ENCODE data around the gene RAB3D. TPM values are rescaled to one million over a fixed set of nuclear protein-coding genes. Genes with fewer than 3 reads are reported as not detected.

RAB3D gene
- total and polyA plus RNA-seq, 10 of the 15 experiments (the other 5 are each of a cell fraction or from before 2014, with no cell fraction given) = 1.1 to 15.7 (median 6.2) TPM

- no peaks in the 10 kb centered on the region for H3K27me3 ChIP-seq (replicated peaks in 1 of 2; ENCODE audit: control insufficient read depth in 2 of 2, insufficient read depth in 2 of 2, low read length in 1 of 2)
- H3K9ac ChIP-seq (ENCODE audit: control insufficient read depth, insufficient read depth, low read length) = no peak overlapping the region
- H3K9me3 ChIP-seq (replicated peaks; ENCODE audit: control insufficient read depth, insufficient read depth, low read length) = no peaks in the 10 kb centered on the region; the same call in 2 of the 3 replicates
- in situ Hi-C loops (cut with MboI) = no loop called here
- no TSS peak for BruUV-seq (replicated peaks)
- ChIA-PET CTCF (interaction anchor here (0.7 to 0.9 kb wide), 2 partner anchors 8 to 10 kb away, joined by 3 read pairs; no protein-coding TSS in a partner anchor), SMC1A (ENCODE audit: uncharacterized antibody, unreplicated experiment) (interaction anchor here (1.4 kb wide), 1 partner anchor 12 kb away, joined by 5 read pairs; no protein-coding TSS in a partner anchor), RAD21 (ENCODE audit: unreplicated experiment) (interaction anchor here (0.6 kb wide), 1 partner anchor 145 kb away, joined by 4 read pairs; no protein-coding TSS in a partner anchor), POLR2A (no interaction called here)
- no peak overlapping the region for H3K27ac ChIP-seq (ENCODE audit: control insufficient read depth, insufficient read depth)
- no peak overlapping the region for H3K4me3 ChIP-seq
- peaks cover 2% of the 10 kb centered on the region for H3K4me1 ChIP-seq (ENCODE audit: control insufficient read depth, insufficient read depth, low read length)
- no peak overlapping the region for H3K4me2 ChIP-seq (ENCODE audit: control insufficient read depth, insufficient read depth)
- no peak for DNase-seq (ENCODE audit: low read depth, low spot score)
- H4K20me1 ChIP-seq (ENCODE audit: control insufficient read depth, insufficient read depth) = no peaks in the 10 kb centered on the region
- no peak overlapping the region for H2AFZ ChIP-seq (ENCODE audit: control insufficient read depth, low read depth, low read length)
- H3K36me3 ChIP-seq (ENCODE audit: control insufficient read depth in 2 of 2, insufficient read depth in 2 of 2, low read length in 1 of 2) = no peaks in the 10 kb centered on the region
- intact Hi-C loops (cut with micrococcal nuclease; ENCODE audit: unreplicated experiment) = no loop called here
- H3K79me2 ChIP-seq (ENCODE audit: control insufficient read depth, insufficient read depth, low read length) = no peaks in the 10 kb centered on the region
- no peak for FAIRE-seq
- ATAC-seq = no peak
- no peak for TF ChIP-seq ESRRA (IDR thresholded peaks at IDR 0.05; ENCODE audit: low read length)
- TF ChIP-seq EP300 (IDR thresholded peaks at IDR 0.05; ENCODE audit: borderline replicate concordance in 1 of 2, control insufficient read depth in 1 of 2, low read depth in 2 of 2, low read length in 2 of 2) = no peak
- no peak for TF ChIP-seq HCFC1 (IDR thresholded peaks at IDR 0.05; ENCODE audit: low read length)
- no peak for TF ChIP-seq NFIC (IDR thresholded peaks at IDR 0.05; ENCODE audit: low read depth, low read length)
- TF ChIP-seq BCL3 (IDR thresholded peaks at IDR 0.05; ENCODE audit: borderline replicate concordance, insufficient read depth, low read depth, low read length, poor library complexity, severe bottlenecking) = no peak
- no peak for TF ChIP-seq POU2F2 (IDR thresholded peaks at IDR 0.05; ENCODE audit: borderline replicate concordance, low read depth, low read length)
- no peak for TF ChIP-seq ZNF622 (IDR thresholded peaks at IDR 0.05)
- no peak for TF ChIP-seq ATF7 (IDR thresholded peaks at IDR 0.05; ENCODE audit: low read depth)
- TF ChIP-seq NBN (IDR thresholded peaks at IDR 0.05) = no peak
- TF ChIP-seq ZNF217 (IDR thresholded peaks at IDR 0.05) = no peak
- TF ChIP-seq SMARCA5 (IDR thresholded peaks at IDR 0.05) = no peak
- TF ChIP-seq GABPA (IDR thresholded peaks at IDR 0.05; ENCODE audit: low read depth) = no peak
- no peak for TF ChIP-seq EGR1 (IDR thresholded peaks at IDR 0.05; ENCODE audit: borderline replicate concordance in 1 of 2, low read depth in 2 of 2, low read length in 2 of 2)
- TF ChIP-seq CBFB (IDR thresholded peaks at IDR 0.05; ENCODE audit: low read depth) = no peak
- TF ChIP-seq ZNF384 (IDR thresholded peaks at IDR 0.05; ENCODE audit: borderline replicate concordance, low read depth, low read length) = no peak
- TF ChIP-seq SRF (IDR thresholded peaks at IDR 0.05; ENCODE audit: low read depth in 2 of 2, low read length in 2 of 2) = no peak
- WGBS (ENCODE audit: insufficient coverage, insufficient replicate concordance, low lambda C conversion rate, missing lambda C conversion rate) = 3% methylated on average over 4 of the region's 4 CpGs
Measured at GRCh38 chr19:11274533-11275086, 64.8 kb downstream of the RAB3D start.

Measured in GM12878 (cell line).